Activated CD8-positive, alpha-beta memory T cell treated with anti-CD3 and anti-CD28 coated beads, Interleukin-2, amount 10 ng/mL, durations not matched to agents 7 days and 5 days (primary cell): Measurements from ENCODE around the gene C1QL2. TPM values are rescaled to one million over a fixed set of nuclear protein-coding genes. Genes with fewer than 3 reads are reported as not detected.

Source experiments
- ATAC-seq: fragments of 150-1000 bp; cut with Tn5 transposase; one replicate; pipeline ENCODE4 v1.10.0; 2021; ENCODE audit warnings: moderate library complexity
- CTCF ChIA-PET: fragments of 350-600 bp; sonication (Branson Sonifier 250); formaldehyde crosslinking; loops from one replicate; lab custom pipeline; 2021; ENCODE audit warnings: antibody characterized with exemption; lab: Charles Lee
- DNase-seq: peaks from one replicate; pipeline ENCODE4 v3.0.0-alpha.2; 2020
- H3K27ac Mint-ChIP-seq: one replicate; pipeline ENCODE4 v1.8.0; 2021; ENCODE audit warnings: mild to moderate bottlenecking, mixed read lengths
- H3K27me3 Mint-ChIP-seq: one replicate; pipeline ENCODE4 v1.8.0; 2021; ENCODE audit warnings: mixed read lengths
- H3K36me3 Mint-ChIP-seq: one replicate; pipeline ENCODE4 v1.8.0; 2021; ENCODE audit warnings: mild to moderate bottlenecking, mixed read lengths
- H3K4me1 Mint-ChIP-seq: one replicate; pipeline ENCODE4 v1.8.0; 2021; ENCODE audit warnings: mixed read lengths
- H3K4me3 Mint-ChIP-seq: one replicate; pipeline ENCODE4 v1.8.0; 2021; ENCODE audit warnings: mild to moderate bottlenecking, moderate library complexity, mixed read lengths
- H3K9me3 Mint-ChIP-seq: one replicate; pipeline ENCODE4 v1.8.0; 2022; ENCODE audit warnings: low read depth, mixed read lengths
- total RNA-seq, 2 experiments: library from RNA; stranded (reverse); gene quantifications; one replicate each; pipeline ENCODE4 v1.2.3, GENCODE V29; 2021

C1QL2 gene
- total RNA-seq, 2 experiments from 2014 or later: not detected

- H3K27me3 Mint-ChIP-seq: no peaks in the 10 kb centered on the region
- H3K36me3 Mint-ChIP-seq: no peaks in the 10 kb centered on the region
- ATAC-seq: no peak
- H3K4me1 Mint-ChIP-seq: no peaks in the 10 kb centered on the region
- CTCF ChIA-PET: no interaction called here
- no peaks in the 10 kb centered on the region for H3K9me3 Mint-ChIP-seq
- DNase-seq: peak; percentile 8
- H3K4me3 Mint-ChIP-seq: no peak overlapping the region
- H3K27ac Mint-ChIP-seq: no peak overlapping the region
These were observed 41.9 kb downstream of the C1QL2 start for GRCh38 chr2:119116411-119117295.

- H3K4me3 Mint-ChIP-seq: no peak overlapping the region
- CTCF ChIA-PET: no interaction called here
These were observed 44.3 kb downstream of the C1QL2 start for GRCh38 chr2:119114266-119114665.

GRCh38 chr2:119113489-119113770, 45.1 kb downstream of the C1QL2 start:
- H3K27ac Mint-ChIP-seq: no peak overlapping the region
- ATAC-seq: no peak

More at GRCh38 chr2:119114266-119114665, 44.3 kb downstream of the C1QL2 start:
- no peaks in the 10 kb centered on the region for H3K27me3 Mint-ChIP-seq
- no peaks in the 10 kb centered on the region for H3K9me3 Mint-ChIP-seq
- H3K36me3 Mint-ChIP-seq: no peaks in the 10 kb centered on the region
- no peak overlapping the region for H3K27ac Mint-ChIP-seq
- H3K4me1 Mint-ChIP-seq: no peaks in the 10 kb centered on the region
- DNase-seq (peak; percentile 5), ATAC-seq (no peak)

GRCh38 chr2:119112770-119113488, 45.6 kb downstream of the C1QL2 start:
- CTCF ChIA-PET: no interaction called here
- H3K4me3 Mint-ChIP-seq: no peak overlapping the region
- H3K27ac Mint-ChIP-seq: no peak overlapping the region
- DNase-seq (peak; percentile 19), ATAC-seq (no peak)
- H3K4me1 Mint-ChIP-seq: no peaks in the 10 kb centered on the region
- no peaks in the 10 kb centered on the region for H3K9me3 Mint-ChIP-seq
- no peaks in the 10 kb centered on the region for H3K27me3 Mint-ChIP-seq
- H3K36me3 Mint-ChIP-seq: no peaks in the 10 kb centered on the region

More at GRCh38 chr2:119113489-119113770, 45.1 kb downstream of the C1QL2 start:
- peak; percentile 18 for DNase-seq
- Mint-ChIP-seq H3K36me3 (no peaks in the 10 kb centered on the region), H3K4me1 (no peaks in the 10 kb centered on the region), H3K27me3 (no peaks in the 10 kb centered on the region), H3K4me3 (no peak overlapping the region), H3K9me3 (no peaks in the 10 kb centered on the region)
- CTCF ChIA-PET: no interaction called here

GRCh38 chr2:119112230-119112629, 46.3 kb downstream of the C1QL2 start:
- ATAC-seq (no peak), DNase-seq (peak; percentile 19)
- Mint-ChIP-seq H3K27me3 (no peaks in the 10 kb centered on the region), H3K36me3 (no peaks in the 10 kb centered on the region), H3K27ac (no peak overlapping the region), H3K4me3 (no peak overlapping the region), H3K9me3 (no peaks in the 10 kb centered on the region), H3K4me1 (no peaks in the 10 kb centered on the region)
- CTCF ChIA-PET: no interaction called here

- H3K27ac Mint-ChIP-seq: no peak overlapping the region
- ATAC-seq (no peak), DNase-seq (no peak)
- H3K36me3 Mint-ChIP-seq: no peaks in the 10 kb centered on the region
- CTCF ChIA-PET: no interaction called here
- H3K4me3 Mint-ChIP-seq: no peak overlapping the region
- no peaks in the 10 kb centered on the region for H3K27me3 Mint-ChIP-seq
- no peaks in the 10 kb centered on the region for H3K9me3 Mint-ChIP-seq
- no peaks in the 10 kb centered on the region for H3K4me1 Mint-ChIP-seq
These were observed 47.2 kb downstream of the C1QL2 start for GRCh38 chr2:119111115-119111975.

- no peaks in the 10 kb centered on the region for H3K27me3 Mint-ChIP-seq
- no peak for DNase-seq
- CTCF ChIA-PET: no interaction called here
- no peak overlapping the region for H3K27ac Mint-ChIP-seq
- H3K9me3 Mint-ChIP-seq: no peaks in the 10 kb centered on the region
- H3K4me3 Mint-ChIP-seq: no peak overlapping the region
- no peaks in the 10 kb centered on the region for H3K36me3 Mint-ChIP-seq
- ATAC-seq: no peak
- no peaks in the 10 kb centered on the region for H3K4me1 Mint-ChIP-seq
These were observed 48.7 kb downstream of the C1QL2 start for GRCh38 chr2:119109866-119110265.

- DNase-seq (no peak), ATAC-seq (no peak)
- CTCF ChIA-PET: no interaction called here
- H3K4me1 Mint-ChIP-seq: no peaks in the 10 kb centered on the region
- H3K27ac Mint-ChIP-seq: no peak overlapping the region
- H3K9me3 Mint-ChIP-seq: no peaks in the 10 kb centered on the region
- H3K27me3 Mint-ChIP-seq: no peaks in the 10 kb centered on the region
- H3K4me3 Mint-ChIP-seq: no peak overlapping the region
- H3K36me3 Mint-ChIP-seq: no peaks in the 10 kb centered on the region
These were observed 50.4 kb downstream of the C1QL2 start for GRCh38 chr2:119108186-119108585.

- H3K4me1 Mint-ChIP-seq: no peaks in the 10 kb centered on the region
- no peaks in the 10 kb centered on the region for H3K9me3 Mint-ChIP-seq
- no peaks in the 10 kb centered on the region for H3K27me3 Mint-ChIP-seq
- CTCF ChIA-PET: interaction anchor here (1.3 kb wide), 1 partner anchor 17 kb away, joined by 3 read pairs; no protein-coding TSS in a partner anchor
- no peak overlapping the region for H3K4me3 Mint-ChIP-seq
- H3K27ac Mint-ChIP-seq: no peak overlapping the region
- no peaks in the 10 kb centered on the region for H3K36me3 Mint-ChIP-seq
- ATAC-seq (no peak), DNase-seq (peak; percentile 56)
These were observed 52.2 kb downstream of the C1QL2 start for GRCh38 chr2:119106301-119106897.

Other genes with a start within 250 kb of the C1QL2 start
- gene MARCO, start 216.6 kb downstream of the C1QL2 start, total RNA-seq: not detected
- under 1 TPM; 0.15 to 0.68 TPM for gene STEAP3, start 65.1 kb upstream of the C1QL2 start, total RNA-seq
- gene C2orf76, start 208.1 kb upstream of the C1QL2 start, total RNA-seq: 1 to 10 TPM; 6.2 to 9.9 TPM
- gene DBI, start 208.2 kb upstream of the C1QL2 start, total RNA-seq: 100 to 1,000 TPM; 151 to 179 TPM